ENCODE results near the gene VIT. TPM values are rescaled to one million over a fixed set of nuclear protein-coding genes. Genes with fewer than 3 reads are reported as not detected.

Gene VIT, protein sequence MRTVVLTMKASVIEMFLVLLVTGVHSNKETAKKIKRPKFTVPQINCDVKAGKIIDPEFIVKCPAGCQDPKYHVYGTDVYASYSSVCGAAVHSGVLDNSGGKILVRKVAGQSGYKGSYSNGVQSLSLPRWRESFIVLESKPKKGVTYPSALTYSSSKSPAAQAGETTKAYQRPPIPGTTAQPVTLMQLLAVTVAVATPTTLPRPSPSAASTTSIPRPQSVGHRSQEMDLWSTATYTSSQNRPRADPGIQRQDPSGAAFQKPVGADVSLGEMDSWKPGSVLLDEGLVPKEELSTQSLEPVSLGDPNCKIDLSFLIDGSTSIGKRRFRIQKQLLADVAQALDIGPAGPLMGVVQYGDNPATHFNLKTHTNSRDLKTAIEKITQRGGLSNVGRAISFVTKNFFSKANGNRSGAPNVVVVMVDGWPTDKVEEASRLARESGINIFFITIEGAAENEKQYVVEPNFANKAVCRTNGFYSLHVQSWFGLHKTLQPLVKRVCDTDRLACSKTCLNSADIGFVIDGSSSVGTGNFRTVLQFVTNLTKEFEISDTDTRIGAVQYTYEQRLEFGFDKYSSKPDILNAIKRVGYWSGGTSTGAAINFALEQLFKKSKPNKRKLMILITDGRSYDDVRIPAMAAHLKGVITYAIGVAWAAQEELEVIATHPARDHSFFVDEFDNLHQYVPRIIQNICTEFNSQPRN
- 0.17 and 0.77 TPM in 2 replicates for total RNA-seq
- polyA plus RNA-seq: 0.46 and 0.62 TPM in 2 replicates
- 0.45 and 0.72 TPM in 2 replicates for polyA plus RNA-seq (2012)
- polyA minus RNA-seq (ENCODE audit: low replicate concordance): 2.1 TPM in 1 of 2 replicates, not detected in the other

- H4K20me1 ChIP-seq (ENCODE audit: control insufficient read depth, extremely low read depth, insufficient read depth, low read length): no peaks in the 10 kb centered on the region
- DNase-seq (ENCODE audit: low read depth in 2 of 2): peak; percentile 39 to 42
- H3K36me3 ChIP-seq (ENCODE audit: control insufficient read depth, insufficient read depth, low read length): no peaks in the 10 kb centered on the region
- no peak within 1 kb of the TSS for H3K9ac ChIP-seq (ENCODE audit: insufficient read depth, low read length)
- no peaks in the 10 kb centered on the region for H3K79me2 ChIP-seq (ENCODE audit: control insufficient read depth, insufficient read depth, low read length)
- H3K27me3 ChIP-seq (ENCODE audit: control insufficient read depth, insufficient read depth, low read length): no peaks in the 10 kb centered on the region
- H3K4me1 ChIP-seq (ENCODE audit: control insufficient read depth, extremely low read depth, insufficient read depth, low read length): peaks cover 8% of the 10 kb centered on the region
- no peak for TF ChIP-seq CTCF (conservative IDR thresholded peaks at IDR 0.05 in 1 of 2, IDR thresholded peaks at IDR 0.05 in 1 of 2; ENCODE audit: low read depth in 1 of 2, low read length in 2 of 2)
- no peak for TF ChIP-seq EZH2 (IDR thresholded peaks at IDR 0.05; ENCODE audit: low read length, missing control alignments)
- H3K4me3 ChIP-seq (replicated peaks in 1 of 4; ENCODE audit: control extremely low read depth in 1 of 4, insufficient read depth in 1 of 4, low read depth in 3 of 4, low read length in 4 of 4): peak within 1 kb of the TSS in 1 of 4 experiments; percentile 42
- peak within 1 kb of the TSS; percentile 2 for H3K27ac ChIP-seq (ENCODE audit: insufficient read depth, low read length)
- H3K4me2 ChIP-seq (ENCODE audit: extremely low read depth, insufficient read depth, low read length): peak within 1 kb of the TSS; percentile 72
- peak within 1 kb of the TSS; percentile 45 for H2AFZ ChIP-seq (ENCODE audit: low read length)
- no peaks in the 10 kb centered on the region for H3K9me3 ChIP-seq (ENCODE audit: control insufficient read depth, insufficient read depth, low read depth, low read length)
These were observed at the start of gene VIT for GRCh38 chr2:36696533-36696932. VIT (plus strand) TSS chr2:36696707; CDS start chr2:36716371, 19,664 bp downstream.

GRCh38 chr2:36650031-36650829 is 46.3 kb upstream of the VIT start:
- Histone ChIP-seq H3K79me2 (ENCODE audit: control insufficient read depth, insufficient read depth, low read length) (no peaks in the 10 kb centered on the region), H3K36me3 (ENCODE audit: control insufficient read depth, insufficient read depth, low read length) (no peaks in the 10 kb centered on the region), H2AFZ (ENCODE audit: low read length) (no peak overlapping the region), H3K4me2 (ENCODE audit: extremely low read depth, insufficient read depth, low read length) (no peak overlapping the region), H4K20me1 (ENCODE audit: control insufficient read depth, extremely low read depth, insufficient read depth, low read length) (no peaks in the 10 kb centered on the region), H3K9me3 (ENCODE audit: control insufficient read depth, insufficient read depth, low read depth, low read length) (no peaks in the 10 kb centered on the region), H3K4me1 (ENCODE audit: control insufficient read depth, extremely low read depth, insufficient read depth, low read length) (peaks cover 10% of the 10 kb centered on the region), H3K9ac (ENCODE audit: insufficient read depth, low read length) (no peak overlapping the region), H3K27me3 (ENCODE audit: control insufficient read depth, insufficient read depth, low read length) (no peaks in the 10 kb centered on the region), H3K4me3 (replicated peaks in 1 of 4; ENCODE audit: control extremely low read depth in 1 of 4, insufficient read depth in 1 of 4, low read depth in 3 of 4, low read length in 4 of 4) (no peak overlapping the region), H3K27ac (ENCODE audit: insufficient read depth, low read length) (peak overlapping the region; percentile 58)
- DNase-seq (ENCODE audit: low read depth in 2 of 2): peak; percentile 63 to 69
- no peak for TF ChIP-seq CTCF (conservative IDR thresholded peaks at IDR 0.05 in 1 of 2, IDR thresholded peaks at IDR 0.05 in 1 of 2; ENCODE audit: low read depth in 1 of 2, low read length in 2 of 2)
- no peak for TF ChIP-seq EZH2 (IDR thresholded peaks at IDR 0.05; ENCODE audit: low read length, missing control alignments)
